NCI-H2107 treated with DMSO at 0.1 percent for 48 hours (cell line): Measurements from ENCODE around the gene BAK1.
"Not testable (repeated sequence)": the region's sequence is repeated elsewhere in the genome, so short reads cannot be mapped to it uniquely, and the experiment has no call there.

ENCODE experiments used
- DNase-seq: peaks from one replicate; lab custom pipeline; 2025; ENCODE audit not compliant: unreplicated experiment; lab: John Stamatoyannopoulos, UW

BAK1 gene

DNA sequence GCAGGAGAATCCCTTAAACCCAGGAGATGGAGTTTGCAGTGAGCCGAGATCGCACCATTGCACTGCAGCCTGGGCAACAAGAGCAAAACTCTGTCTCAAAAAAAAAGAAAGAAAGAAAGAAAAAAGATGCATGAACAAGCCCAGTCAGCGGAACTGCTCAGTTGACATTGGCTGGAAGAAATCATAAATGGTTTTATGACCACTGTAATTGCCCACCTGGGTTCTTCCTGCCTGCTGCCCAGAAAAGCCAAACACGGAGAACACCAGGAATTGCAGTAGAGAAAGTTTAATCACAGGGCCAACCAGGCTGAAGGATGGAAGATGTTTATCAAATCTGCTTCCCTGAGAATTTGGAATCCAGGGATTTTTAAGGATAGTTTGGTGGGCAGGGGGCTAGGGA is 22.7 kb downstream of the BAK1 start:
- DNase-seq: no peak

DNA sequence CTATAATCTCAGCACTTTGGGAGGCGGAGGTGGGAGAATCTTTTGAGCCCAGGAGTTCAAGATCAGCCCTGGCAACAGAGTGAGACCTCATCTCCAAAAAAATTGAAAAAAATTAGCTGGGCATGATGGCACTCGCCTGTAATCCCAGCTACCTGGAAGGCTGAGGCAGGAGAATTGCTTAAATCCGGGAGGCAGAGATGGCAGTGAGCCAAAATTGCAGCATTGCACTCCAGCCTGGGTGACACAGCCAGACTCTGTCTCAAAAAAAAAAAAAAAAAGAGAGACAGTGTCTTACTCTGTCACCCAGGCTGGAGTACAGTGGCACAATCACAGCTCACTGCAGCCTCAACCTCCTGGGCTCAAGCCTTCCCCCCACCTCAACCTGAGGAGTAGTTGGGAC is 27.2 kb downstream of the BAK1 start:
- DNase-seq: not testable (repeated sequence)

DNA sequence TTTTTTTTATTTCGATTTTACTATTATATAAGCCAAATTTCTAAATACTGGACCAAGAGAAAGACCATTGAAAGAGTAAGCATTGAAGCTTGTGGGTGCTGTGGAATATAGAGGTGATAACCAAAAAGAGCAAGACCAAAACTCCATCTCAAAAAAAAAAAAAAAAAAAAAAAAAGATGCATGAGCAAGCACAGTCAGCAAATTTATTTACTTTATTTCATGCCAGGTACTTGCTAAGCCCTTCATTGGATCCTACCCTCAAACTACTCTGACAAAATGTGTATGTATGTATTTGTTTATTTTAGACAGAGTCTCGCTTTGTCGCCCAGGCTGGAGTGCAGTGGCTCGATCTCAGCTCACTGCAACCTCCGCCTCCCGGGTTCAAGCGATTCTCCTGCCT is 27.8 kb downstream of the BAK1 start:
- DNase-seq: no peak

DNA sequence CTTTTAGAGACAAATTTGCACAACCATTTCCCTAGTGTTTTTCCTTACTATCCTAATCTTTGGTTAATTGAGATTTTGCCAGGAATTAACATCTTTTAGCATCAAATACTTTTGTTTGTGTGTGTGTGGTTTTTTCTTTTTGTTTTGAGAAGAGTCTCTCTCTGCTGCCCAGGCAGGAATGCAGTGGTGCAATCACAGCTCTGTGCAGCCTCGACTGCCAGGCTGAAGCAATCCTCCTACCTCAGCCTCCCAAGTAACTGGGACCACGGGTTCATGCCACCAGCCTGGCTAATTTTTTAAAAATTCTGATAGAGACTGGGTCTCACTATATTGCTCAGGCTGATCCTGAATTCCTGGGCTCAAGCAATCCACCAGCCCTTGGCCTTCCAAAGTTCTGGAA is 28.5 kb downstream of the BAK1 start:
- DNase-seq: no peak

DNA sequence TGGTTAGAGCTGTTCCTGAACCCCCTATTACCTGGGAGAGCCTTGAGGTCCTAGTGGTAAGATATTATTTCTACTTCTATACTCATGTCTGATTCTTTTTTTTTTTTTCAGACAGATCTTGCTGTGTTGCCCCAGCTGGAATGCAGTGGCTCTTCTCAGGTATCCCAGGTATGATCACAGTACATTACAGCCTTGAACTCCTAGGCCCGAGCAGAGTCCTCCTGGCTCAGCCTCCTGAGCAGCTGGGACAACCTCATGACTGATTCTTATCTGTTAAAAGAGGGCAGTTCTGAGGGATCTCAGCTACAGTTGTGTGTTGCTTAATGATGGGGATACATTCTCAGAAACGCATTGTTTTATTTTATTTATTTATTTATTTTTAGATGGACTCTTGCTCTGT is 30.2 kb downstream of the BAK1 start:
- DNase-seq: no peak

DNA sequence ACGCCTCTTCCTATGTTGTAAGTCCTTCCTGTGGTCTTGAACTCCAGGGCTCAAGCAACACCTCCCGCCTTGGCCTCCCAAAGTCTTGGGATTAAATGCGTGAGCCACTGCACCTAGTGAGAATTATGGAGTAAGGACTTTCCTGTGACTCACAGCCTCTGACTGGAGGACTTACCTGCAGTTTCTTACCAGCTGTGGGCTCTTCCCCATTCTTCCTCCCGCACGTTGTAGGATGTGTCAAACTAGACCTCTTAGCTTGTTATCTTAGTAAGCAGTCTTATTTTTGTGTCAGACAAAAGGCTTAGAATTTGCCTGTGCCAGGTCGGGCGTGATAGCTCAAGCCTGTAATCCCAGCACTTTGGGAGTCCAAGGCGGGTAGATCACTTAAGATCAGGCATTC is 30.9 kb downstream of the BAK1 start:
- no peak for DNase-seq

DNA sequence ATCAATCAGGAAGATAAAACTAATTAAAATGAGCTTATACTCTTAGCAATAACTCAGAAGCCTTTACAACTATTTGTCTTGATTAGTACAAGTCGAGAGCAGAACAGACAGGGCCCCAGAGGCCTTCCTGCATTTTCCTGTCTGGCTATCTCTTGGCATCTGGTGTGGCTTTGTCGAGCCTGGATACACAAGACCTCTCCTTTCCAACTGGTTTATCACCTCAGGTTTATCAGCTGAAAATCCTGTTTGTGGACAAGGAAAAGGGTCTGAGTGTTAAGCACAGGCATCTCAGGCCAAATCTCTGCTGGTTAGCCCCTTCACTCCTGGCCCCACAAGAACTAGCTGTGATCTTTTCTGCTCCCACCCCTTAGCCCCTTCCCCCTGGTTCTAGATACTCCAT is 32.6 kb downstream of the BAK1 start:
- no peak for DNase-seq

DNA sequence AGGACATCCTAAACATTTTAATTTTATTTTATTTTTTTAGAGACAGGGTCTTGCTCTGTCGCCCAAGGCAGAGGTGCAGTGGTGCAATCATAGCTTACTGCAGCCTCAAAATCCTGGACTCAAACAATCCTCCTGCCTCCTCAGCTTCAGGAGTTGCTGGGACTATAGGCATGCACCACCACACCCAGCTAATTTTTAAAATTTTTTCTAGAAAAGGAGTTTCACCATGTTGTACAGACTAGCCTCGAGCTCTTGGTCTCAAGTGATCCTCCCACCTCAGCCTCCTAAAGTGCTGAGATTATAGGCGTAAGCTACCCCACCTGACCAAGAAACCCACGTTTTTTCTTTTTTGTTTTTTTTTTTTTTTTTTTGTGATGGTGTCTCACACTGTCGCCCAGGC is 33.3 kb downstream of the BAK1 start:
- no peak for DNase-seq

DNA sequence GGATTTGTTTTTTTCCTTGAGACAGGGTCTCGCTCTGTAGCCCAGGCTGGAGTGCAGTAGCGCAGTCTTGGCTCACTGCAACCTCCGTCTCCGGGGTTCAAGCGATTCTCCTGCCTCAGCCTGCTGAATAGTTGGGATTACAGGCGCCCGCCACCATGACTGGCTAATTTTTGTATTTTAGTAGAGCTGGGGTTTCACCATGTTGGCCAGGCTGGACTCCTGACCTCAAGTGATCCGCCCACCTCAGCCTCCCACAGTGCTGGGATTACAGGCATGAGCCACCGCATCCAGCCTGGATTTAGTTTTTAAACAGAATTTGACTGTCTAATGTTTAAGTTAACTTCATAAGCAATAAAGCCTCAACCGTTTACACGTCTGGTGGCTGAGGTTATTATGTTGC is 34.8 kb downstream of the BAK1 start:
- not testable (repeated sequence) for DNase-seq

DNA sequence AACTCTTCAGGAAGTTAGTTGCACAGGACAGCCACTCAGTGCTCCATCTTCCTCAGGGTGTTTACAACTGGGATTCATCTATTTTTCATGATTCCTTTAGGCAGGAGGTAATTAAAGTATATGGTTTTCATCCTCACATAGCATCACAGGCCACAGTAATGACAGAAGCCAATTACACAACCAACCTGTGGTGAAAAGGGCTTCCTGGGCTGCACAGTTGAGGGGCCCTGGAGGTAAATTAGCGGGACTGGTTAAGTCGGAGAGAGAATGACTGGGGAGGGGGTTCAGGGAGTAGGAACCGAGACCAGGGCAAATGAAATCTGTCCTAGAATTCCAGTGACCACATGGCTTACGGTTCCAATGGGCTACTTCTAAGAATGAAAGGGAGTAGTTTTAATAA is 37.0 kb downstream of the BAK1 start:
- DNase-seq: no peak

DNA sequence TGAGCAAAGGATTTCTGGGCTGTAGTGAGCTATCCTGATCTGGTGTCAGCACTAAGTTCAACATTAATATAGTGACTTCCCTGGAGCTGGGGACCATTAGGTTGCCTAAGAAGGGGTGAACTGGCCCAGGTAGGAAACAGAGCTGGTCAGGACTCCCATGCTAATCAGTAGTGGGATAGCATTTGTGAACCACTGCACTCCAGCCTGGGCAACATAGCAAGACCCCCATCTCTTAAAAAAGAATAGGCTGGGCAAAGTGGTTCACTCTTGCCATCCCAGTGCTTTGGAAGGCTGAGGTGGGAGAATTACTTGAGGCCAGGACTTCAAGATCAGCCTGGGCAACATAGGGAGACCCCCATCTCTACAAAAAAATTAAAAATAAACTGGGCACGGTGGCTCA is 39.3 kb downstream of the BAK1 start:
- DNase-seq: no peak

DNA sequence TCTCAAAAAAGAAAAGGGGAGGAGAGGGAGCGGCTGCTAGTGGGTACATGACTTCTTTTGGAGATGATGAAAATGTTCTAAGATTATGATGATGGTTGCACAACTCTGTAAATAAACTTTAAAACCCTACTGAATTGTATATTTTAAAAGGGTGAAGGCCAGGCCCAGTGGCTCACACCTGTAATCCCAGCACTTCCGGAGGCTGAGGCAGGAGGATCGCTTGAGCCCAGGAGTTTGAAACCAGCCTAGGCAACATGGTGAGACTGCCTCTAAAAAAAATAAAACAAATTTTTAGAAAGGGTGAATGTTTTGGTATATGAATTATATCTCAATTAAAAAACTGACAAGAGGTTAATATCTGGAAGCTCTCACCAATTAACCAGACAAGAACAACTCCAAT is 45.4 kb downstream of the BAK1 start:
- no peak for DNase-seq

DNA sequence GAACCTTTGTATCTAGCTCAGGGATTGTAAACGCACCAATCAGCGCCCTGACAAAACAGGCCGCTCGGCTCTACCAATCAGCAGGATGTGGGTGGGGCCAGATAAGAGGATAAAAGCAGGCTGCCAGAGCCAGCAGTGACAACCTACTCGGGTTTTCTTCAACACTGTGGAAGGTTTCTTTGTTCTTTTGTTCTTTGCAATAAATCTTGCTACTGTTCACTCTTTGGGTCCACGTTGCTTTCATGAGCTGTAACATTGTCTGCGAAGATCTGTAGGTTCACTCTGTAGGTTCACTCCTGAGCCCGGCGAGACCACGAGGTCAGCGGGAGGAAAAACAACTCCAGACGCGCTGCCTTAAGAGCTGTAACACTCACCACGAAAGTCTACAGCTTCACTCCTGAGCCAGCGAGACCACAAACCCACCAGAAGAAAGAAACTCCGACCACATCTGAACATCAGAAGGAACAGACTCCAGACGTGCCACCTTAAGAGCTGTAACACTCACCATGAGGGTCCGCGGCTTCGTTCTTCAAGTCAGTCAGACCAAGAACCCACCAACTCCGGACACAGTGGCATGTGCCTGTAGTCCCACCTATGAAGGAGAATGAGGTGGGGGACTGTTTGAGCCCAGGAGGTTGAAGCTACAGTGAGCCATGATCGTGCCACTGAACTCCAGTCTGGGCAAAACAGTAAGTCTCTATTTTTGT is 46.8 kb downstream of the BAK1 start:
- DNase-seq: not testable (repeated sequence)

DNA sequence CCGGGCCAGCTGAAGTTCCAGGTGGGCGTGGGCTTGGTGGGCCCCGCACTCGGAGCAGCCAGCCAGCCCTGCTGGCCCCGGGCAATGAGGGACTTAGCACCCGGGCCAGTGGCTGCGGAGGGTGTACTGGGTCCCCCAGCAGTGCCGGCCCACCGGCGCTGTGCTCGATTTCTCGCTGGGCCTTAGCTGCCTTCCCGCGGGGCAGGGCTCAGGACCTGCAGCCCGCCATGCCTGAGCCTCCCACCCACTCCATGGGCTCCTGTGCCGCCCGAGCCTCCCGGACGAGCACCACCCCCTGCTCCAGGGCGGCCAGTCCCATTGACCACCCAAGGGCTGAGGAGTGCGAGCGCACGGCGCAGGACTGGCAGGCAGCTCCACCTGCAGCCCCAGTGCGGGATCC is 47.6 kb downstream of the BAK1 start:
- DNase-seq: not testable (repeated sequence)

DNA sequence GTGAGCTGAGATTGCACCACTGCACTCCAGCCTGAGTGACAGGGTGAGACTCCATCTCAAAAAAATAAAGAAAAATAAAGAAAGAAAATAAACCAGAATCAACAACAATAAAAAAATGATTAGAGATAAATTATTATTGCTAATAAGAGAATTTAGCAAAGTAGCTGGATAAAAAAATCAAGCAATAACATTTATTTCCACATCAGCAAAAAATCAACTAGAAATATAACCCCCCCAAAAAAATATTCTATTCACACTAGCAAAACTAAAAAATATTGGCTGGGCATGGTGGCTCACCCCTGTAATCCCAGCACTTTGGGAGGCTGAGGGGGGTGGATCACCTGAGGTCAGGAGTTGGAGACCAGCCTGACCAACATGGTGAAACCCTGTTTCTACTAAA is 49.5 kb downstream of the BAK1 start:
- DNase-seq: not testable (repeated sequence)
